SK-N-SH (cell line): ENCODE measurements around the gene SORL1. TPM values are rescaled to one million over a fixed set of nuclear protein-coding genes. Genes with fewer than 3 reads are reported as not detected.

ENCODE experiments used
- CTCF ChIA-PET: fragments of 300-600, 350-600 bp; formaldehyde crosslinking; extraction: SDS; loops from one replicate; lab custom pipeline; 2021; lab: Yijun Ruan, JAX
- POLR2A ChIA-PET: fragments of 350-600 bp; sonication (Branson Sonifier 250); formaldehyde crosslinking; extraction: SDS; loops from one replicate; lab custom pipeline; 2020; ENCODE audit warnings: antibody characterized with exemption, inconsistent platforms; lab: Yijun Ruan, JAX
- DNase-seq: peaks from one replicate; pipeline ENCODE4 v3.0.0; 2012
- H2AFZ ChIP-seq: fragments of 200-600 bp; sonication (generic); 2 replicates; pipeline ENCODE4 v1.8.1; 2016; ENCODE audit warnings: antibody characterized with exemption, mild to moderate bottlenecking, low read depth
- H3F3A ChIP-seq: fragments of 200-600 bp; sonication (generic); replicated peaks from 2 replicates; pipeline ENCODE3; 2016; ENCODE audit warnings: antibody characterized with exemption, mild to moderate bottlenecking; ENCODE audit not compliant: insufficient read depth
- H3K27ac ChIP-seq, 2 experiments: fragments of 200-500 bp in 1 of 2; fragments of 200-600 bp in 1 of 2; sonication (Bioruptor generic) in 1 of 2; sonication (generic), shearing (Covaris generic) in 1 of 2; 2 replicates each; pipeline versions ENCODE4 v1.5.1 to v1.6.1; 2014 to 2016; ENCODE audit warnings: low read depth in 2 of 2, inconsistent platforms in 1 of 2, low read length in 1 of 2, mild to moderate bottlenecking in 1 of 2, mixed read lengths in 1 of 2
- H3K27me3 ChIP-seq: fragments of 200-600 bp; sonication (generic), shearing (Covaris generic); 2 replicates; pipeline ENCODE4 v1.6.1; 2016; ENCODE audit warnings: mixed run types; ENCODE audit not compliant: insufficient read depth
- H3K36me3 ChIP-seq, 2 experiments: fragments of 200-500 bp in 1 of 2; fragments of 200-600 bp in 1 of 2; sonication (Bioruptor generic) in 1 of 2; sonication (generic) in 1 of 2; replicated peaks in 1 of 2; 2 replicates each; pipeline versions ENCODE3 to v1.5.1; 2014 to 2016; ENCODE audit warnings: low read length in 1 of 2, mild to moderate bottlenecking in 1 of 2; ENCODE audit not compliant: insufficient read depth in 2 of 2, control insufficient read depth in 1 of 2
- H3K4me1 ChIP-seq, 2 experiments: fragments of 200-500 bp in 1 of 2; fragments of 200-600 bp in 1 of 2; sonication (Bioruptor generic) in 1 of 2; sonication (generic), shearing (Covaris generic) in 1 of 2; 2 replicates each; pipeline versions ENCODE4 v1.5.1 to v1.6.1; 2014 to 2016; ENCODE audit warnings: low read depth in 1 of 2, low read length in 1 of 2, mixed run types in 1 of 2; ENCODE audit not compliant: insufficient read depth in 2 of 2, control insufficient read depth in 1 of 2
- H3K4me2 ChIP-seq: fragments of 200-600 bp; sonication (generic), shearing (Covaris generic); 2 replicates; pipeline ENCODE4 v1.6.1; 2017; ENCODE audit warnings: mixed run types
- H3K4me3 ChIP-seq, 2 experiments: fragments of 200-500 bp in 1 of 2; fragments of 200-600 bp in 1 of 2; sonication (Bioruptor generic) in 1 of 2; sonication (generic), shearing (Covaris generic) in 1 of 2; 2 replicates each; pipeline versions ENCODE4 v1.5.1 to v1.8.1; 2014 to 2016; ENCODE audit warnings: low read depth in 2 of 2, inconsistent platforms in 1 of 2, low read length in 1 of 2, mild to moderate bottlenecking in 1 of 2, mixed read lengths in 1 of 2, moderate library complexity in 1 of 2
- H3K79me2 ChIP-seq: fragments of 200-600 bp; sonication (generic); 2 replicates; pipeline ENCODE4 v1.8.1; 2017; ENCODE audit warnings: mild to moderate bottlenecking; ENCODE audit not compliant: insufficient read depth
- H3K9ac ChIP-seq: fragments of 200-600 bp; sonication (generic); 2 replicates; pipeline ENCODE4 v1.6.1; 2017; ENCODE audit warnings: mixed run types
- H3K9me2 ChIP-seq: fragments of 200-600 bp; sonication (generic); 2 replicates; pipeline ENCODE4 v1.6.1; 2017; ENCODE audit warnings: mixed run types
- H3K9me3 ChIP-seq: fragments of 200-600 bp; sonication (generic); 2 replicates; pipeline ENCODE4 v1.6.1; 2017; ENCODE audit warnings: mixed run types, mild to moderate bottlenecking, moderate library complexity
- H4K20me1 ChIP-seq: fragments of 200-600 bp; sonication (generic); 2 replicates; pipeline ENCODE4 v1.6.1; 2017; ENCODE audit warnings: mild to moderate bottlenecking, mixed run types; ENCODE audit not compliant: insufficient read depth
- ELF1 ChIP-seq: IDR thresholded peaks from 2 replicates; pipeline ENCODE4 v1.4.0; 2012
- EP300 ChIP-seq, 2 experiments: IDR thresholded peaks; 2 replicates each; pipeline versions ENCODE4 v1.4.0 to v1.6.1; 2012; ENCODE audit warnings: borderline replicate concordance in 1 of 2, low read depth in 1 of 2, low read length in 1 of 2
- EZH2phosphoT487 ChIP-seq: fragments of 200-600 bp; sonication (generic); IDR thresholded peaks from 2 replicates; pipeline ENCODE4 v1.6.1; 2017; ENCODE audit warnings: low read depth, mixed run types, mild to moderate bottlenecking, antibody characterized with exemption, moderate library complexity, borderline replicate concordance
- FOSL2 ChIP-seq: IDR thresholded peaks from 2 replicates; pipeline ENCODE4 v1.4.0; 2012; ENCODE audit warnings: low read depth, mild to moderate bottlenecking, moderate library complexity, borderline replicate concordance
- FOXJ3 ChIP-seq: sonication (generic); formaldehyde crosslinking; IDR thresholded peaks from 2 replicates; pipeline ENCODE4 v1.5.1; 2020; ENCODE audit warnings: mild to moderate bottlenecking, missing genetic modification reagents
- MXI1 ChIP-seq: IDR thresholded peaks from 2 replicates; pipeline ENCODE4 v1.6.1; 2012; ENCODE audit warnings: mild to moderate bottlenecking, low read depth, low read length, improper control_type of control experiment
- RCOR1 ChIP-seq: fragments of 150-350 bp; IDR thresholded peaks from 2 replicates; pipeline ENCODE4 v1.6.1; 2017; ENCODE audit warnings: antibody characterized with exemption, low read length
- RFX5 ChIP-seq: IDR thresholded peaks from 2 replicates; pipeline ENCODE4 v1.6.1; 2012; ENCODE audit warnings: mild to moderate bottlenecking, improper control_type of control experiment, low read length
- SIN3A ChIP-seq: IDR thresholded peaks from 2 replicates; pipeline ENCODE4 v1.6.1; 2012; ENCODE audit warnings: low read depth, mild to moderate bottlenecking, low read length, moderate library complexity, borderline replicate concordance
- SMC3 ChIP-seq: IDR thresholded peaks from 2 replicates; pipeline ENCODE4 v1.6.1; 2012; ENCODE audit warnings: low read depth, low read length, improper control_type of control experiment
- TCF12 ChIP-seq: IDR thresholded peaks from 2 replicates; pipeline ENCODE4 v1.4.0; 2012
- YY1 ChIP-seq: IDR thresholded peaks from 2 replicates; pipeline ENCODE4 v1.4.0; 2012; ENCODE audit warnings: low read depth, mild to moderate bottlenecking
- WGBS: methylation state at CpG from one replicate; pipeline ENCODE4 v1.1.6; 2017; ENCODE audit warnings: low lambda C conversion rate; 5-methylcytosine and 5-hydroxymethylcytosine counted together
- polyA plus RNA-seq, 3 experiments: library from polyadenylated mRNA; depleted of rRNA; stranded (reverse); fragments of >200 nt; gene quantifications; 2 replicates each; pipeline ENCODE4 v1.2.3, GENCODE V29; 2012
- TF ChIP-seq, protein P1 (sequence below): fragments of 150-350 bp; IDR thresholded peaks from 2 replicates; pipeline ENCODE4 v1.6.1; 2017; ENCODE audit warnings: antibody characterized with exemption, low read length, low read depth, borderline replicate concordance
- TF ChIP-seq, protein P2 (sequence below): fragments of 150-350 bp; IDR thresholded peaks from 2 replicates; pipeline ENCODE4 v1.6.1; 2016; ENCODE audit warnings: mild to moderate bottlenecking, low read depth, low read length
- TF ChIP-seq, protein P3 (sequence below): IDR thresholded peaks from 2 replicates; pipeline ENCODE4 v1.4.0; 2012; ENCODE audit warnings: low read depth
- TF ChIP-seq, protein P4 (sequence below): IDR thresholded peaks from 2 replicates; pipeline ENCODE4 v1.6.1; 2012; ENCODE audit warnings: mild to moderate bottlenecking, low read depth, low read length, moderate library complexity
- TF ChIP-seq, protein P5 (sequence below): IDR thresholded peaks from 2 replicates; pipeline ENCODE4 v1.4.0; 2012; ENCODE audit warnings: low read depth, borderline replicate concordance
- TF ChIP-seq, protein P6 (sequence below): IDR thresholded peaks from 2 replicates; pipeline ENCODE4; 2012

The SORL1 gene
- polyA plus RNA-seq, 1 of the 3 experiments (the other 2 are of a cell fraction): 7.1 TPM

DNA sequence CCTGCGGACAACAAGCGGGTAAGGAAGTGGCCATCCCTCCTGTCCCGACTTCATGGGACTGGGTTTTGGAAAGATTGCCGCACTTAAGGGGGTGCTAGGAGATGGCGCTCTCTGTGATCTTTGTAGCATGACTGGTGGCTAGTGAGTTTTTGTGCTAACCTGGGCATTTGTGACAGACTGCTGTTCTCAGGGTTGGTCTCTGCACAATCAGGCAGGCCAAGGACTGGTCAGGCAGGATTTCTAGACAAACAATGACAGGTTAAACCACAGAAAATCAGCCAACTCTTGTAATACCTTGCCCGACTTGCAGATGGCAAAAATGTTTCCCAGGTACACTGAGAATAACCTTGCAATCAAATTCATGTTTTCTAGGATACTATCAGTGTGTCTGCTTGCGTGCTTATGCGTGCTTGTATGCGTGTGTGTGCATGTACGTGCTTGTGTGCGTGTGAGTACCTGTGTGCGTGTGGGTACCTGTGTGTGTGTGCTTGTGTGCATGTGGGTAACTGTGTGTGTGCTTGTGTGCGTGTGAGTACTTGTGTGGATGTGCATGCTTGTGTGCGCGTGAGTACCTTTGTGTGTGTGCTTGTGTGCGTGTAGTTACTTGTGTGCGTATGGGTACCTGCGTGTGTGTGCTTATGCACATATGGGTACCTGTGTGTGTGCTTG, 26.2 kb downstream of the SORL1 start:
- CTCF ChIA-PET: no interaction called here
- WGBS: 94% methylated on average over 17 of the region's 18 CpGs

More for the DNA sequence above, 26.2 kb downstream of the SORL1 start:
- DNase-seq: no peak
- POLR2A ChIA-PET: no interaction called here
- Histone ChIP-seq H3K9ac (no peak overlapping the region), H3K36me3 (no peaks in the 10 kb centered on the region), H3K9me2 (no peaks in the 10 kb centered on the region), H3K79me2 (no peaks in the 10 kb centered on the region), H2AFZ (no peak overlapping the region), H3K4me1 (peaks cover 0 to 4% of the 10 kb centered on the region in 2 experiments; a peak in 1 of 4 replicates), H3K27ac (no peak overlapping the region), H3K4me2 (no peak overlapping the region), H3K4me3 (no peak overlapping the region), H3F3A (no peaks in the 10 kb centered on the region), H3K27me3 (no peaks in the 10 kb centered on the region), H4K20me1 (no peaks in the 10 kb centered on the region), H3K9me3 (no peaks in the 10 kb centered on the region)
- no peak for TF ChIP-seq FOXJ3
- no peak for TF ChIP-seq RFX5
- TF ChIP-seq ELF1: no peak
- TF ChIP-seq, protein P1, sequence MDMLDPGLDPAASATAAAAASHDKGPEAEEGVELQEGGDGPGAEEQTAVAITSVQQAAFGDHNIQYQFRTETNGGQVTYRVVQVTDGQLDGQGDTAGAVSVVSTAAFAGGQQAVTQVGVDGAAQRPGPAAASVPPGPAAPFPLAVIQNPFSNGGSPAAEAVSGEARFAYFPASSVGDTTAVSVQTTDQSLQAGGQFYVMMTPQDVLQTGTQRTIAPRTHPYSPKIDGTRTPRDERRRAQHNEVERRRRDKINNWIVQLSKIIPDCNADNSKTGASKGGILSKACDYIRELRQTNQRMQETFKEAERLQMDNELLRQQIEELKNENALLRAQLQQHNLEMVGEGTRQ: no peak
- TF ChIP-seq, protein P2, sequence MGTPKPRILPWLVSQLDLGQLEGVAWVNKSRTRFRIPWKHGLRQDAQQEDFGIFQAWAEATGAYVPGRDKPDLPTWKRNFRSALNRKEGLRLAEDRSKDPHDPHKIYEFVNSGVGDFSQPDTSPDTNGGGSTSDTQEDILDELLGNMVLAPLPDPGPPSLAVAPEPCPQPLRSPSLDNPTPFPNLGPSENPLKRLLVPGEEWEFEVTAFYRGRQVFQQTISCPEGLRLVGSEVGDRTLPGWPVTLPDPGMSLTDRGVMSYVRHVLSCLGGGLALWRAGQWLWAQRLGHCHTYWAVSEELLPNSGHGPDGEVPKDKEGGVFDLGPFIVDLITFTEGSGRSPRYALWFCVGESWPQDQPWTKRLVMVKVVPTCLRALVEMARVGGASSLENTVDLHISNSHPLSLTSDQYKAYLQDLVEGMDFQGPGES: no peak
- TF ChIP-seq RCOR1: no peak
- TF ChIP-seq MXI1: no peak
- TF ChIP-seq FOSL2: no peak
- no peak for TF ChIP-seq TCF12
- no peak for TF ChIP-seq EZH2phosphoT487
- TF ChIP-seq EP300 (IDR thresholded peaks at IDR 0.05; ENCODE audit: borderline replicate concordance in 1 of 2, low read depth in 1 of 2, low read length in 1 of 2): no peak
- TF ChIP-seq, protein P3, sequence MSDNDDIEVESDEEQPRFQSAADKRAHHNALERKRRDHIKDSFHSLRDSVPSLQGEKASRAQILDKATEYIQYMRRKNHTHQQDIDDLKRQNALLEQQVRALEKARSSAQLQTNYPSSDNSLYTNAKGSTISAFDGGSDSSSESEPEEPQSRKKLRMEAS: no peak
- TF ChIP-seq, protein P4, sequence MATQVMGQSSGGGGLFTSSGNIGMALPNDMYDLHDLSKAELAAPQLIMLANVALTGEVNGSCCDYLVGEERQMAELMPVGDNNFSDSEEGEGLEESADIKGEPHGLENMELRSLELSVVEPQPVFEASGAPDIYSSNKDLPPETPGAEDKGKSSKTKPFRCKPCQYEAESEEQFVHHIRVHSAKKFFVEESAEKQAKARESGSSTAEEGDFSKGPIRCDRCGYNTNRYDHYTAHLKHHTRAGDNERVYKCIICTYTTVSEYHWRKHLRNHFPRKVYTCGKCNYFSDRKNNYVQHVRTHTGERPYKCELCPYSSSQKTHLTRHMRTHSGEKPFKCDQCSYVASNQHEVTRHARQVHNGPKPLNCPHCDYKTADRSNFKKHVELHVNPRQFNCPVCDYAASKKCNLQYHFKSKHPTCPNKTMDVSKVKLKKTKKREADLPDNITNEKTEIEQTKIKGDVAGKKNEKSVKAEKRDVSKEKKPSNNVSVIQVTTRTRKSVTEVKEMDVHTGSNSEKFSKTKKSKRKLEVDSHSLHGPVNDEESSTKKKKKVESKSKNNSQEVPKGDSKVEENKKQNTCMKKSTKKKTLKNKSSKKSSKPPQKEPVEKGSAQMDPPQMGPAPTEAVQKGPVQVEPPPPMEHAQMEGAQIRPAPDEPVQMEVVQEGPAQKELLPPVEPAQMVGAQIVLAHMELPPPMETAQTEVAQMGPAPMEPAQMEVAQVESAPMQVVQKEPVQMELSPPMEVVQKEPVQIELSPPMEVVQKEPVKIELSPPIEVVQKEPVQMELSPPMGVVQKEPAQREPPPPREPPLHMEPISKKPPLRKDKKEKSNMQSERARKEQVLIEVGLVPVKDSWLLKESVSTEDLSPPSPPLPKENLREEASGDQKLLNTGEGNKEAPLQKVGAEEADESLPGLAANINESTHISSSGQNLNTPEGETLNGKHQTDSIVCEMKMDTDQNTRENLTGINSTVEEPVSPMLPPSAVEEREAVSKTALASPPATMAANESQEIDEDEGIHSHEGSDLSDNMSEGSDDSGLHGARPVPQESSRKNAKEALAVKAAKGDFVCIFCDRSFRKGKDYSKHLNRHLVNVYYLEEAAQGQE: no peak
- TF ChIP-seq, protein P5, sequence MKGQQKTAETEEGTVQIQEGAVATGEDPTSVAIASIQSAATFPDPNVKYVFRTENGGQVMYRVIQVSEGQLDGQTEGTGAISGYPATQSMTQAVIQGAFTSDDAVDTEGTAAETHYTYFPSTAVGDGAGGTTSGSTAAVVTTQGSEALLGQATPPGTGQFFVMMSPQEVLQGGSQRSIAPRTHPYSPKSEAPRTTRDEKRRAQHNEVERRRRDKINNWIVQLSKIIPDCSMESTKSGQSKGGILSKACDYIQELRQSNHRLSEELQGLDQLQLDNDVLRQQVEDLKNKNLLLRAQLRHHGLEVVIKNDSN: no peak
- TF ChIP-seq, protein P6, sequence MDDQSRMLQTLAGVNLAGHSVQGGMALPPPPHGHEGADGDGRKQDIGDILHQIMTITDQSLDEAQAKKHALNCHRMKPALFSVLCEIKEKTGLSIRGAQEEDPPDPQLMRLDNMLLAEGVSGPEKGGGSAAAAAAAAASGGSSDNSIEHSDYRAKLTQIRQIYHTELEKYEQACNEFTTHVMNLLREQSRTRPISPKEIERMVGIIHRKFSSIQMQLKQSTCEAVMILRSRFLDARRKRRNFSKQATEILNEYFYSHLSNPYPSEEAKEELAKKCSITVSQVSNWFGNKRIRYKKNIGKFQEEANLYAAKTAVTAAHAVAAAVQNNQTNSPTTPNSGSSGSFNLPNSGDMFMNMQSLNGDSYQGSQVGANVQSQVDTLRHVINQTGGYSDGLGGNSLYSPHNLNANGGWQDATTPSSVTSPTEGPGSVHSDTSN: no peak
- no peak for TF ChIP-seq YY1
- TF ChIP-seq SMC3: no peak
- TF ChIP-seq SIN3A: no peak
